ENCODE results near the gene CDKN2C. TPM values are rescaled to one million over a fixed set of nuclear protein-coding genes. Genes with fewer than 3 reads are reported as not detected.

The CDKN2C gene
- total RNA-seq, 1 donor from 2014 or later: 2.9 TPM

DNA sequence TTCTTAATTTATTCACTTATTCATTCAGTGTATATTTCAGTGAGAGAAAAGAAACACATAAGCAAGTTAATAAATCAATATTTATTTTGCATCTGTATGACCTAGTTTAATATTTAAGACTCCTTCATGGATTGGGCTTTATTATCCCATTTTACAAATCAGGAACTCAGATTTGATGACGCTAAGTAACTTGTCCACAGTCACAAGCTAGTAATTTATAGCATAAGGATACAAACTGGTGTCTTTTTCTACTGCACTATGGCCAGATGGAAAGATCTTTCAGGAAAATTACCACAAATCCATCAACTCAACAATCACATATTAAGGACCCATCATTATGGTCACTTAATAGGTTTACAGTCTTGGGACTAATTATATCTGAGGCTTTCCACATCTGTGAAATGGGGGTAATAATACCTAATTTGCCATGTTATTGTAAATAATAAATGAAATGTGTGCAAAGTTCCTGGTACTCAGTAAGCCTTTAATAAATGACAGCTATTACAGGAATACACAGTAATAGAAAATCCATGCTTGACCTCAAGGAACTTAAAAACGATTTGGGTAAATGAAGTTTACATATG is 13.3 kb downstream of the CDKN2C start:
- Mint-ChIP-seq H3K4me1 (peaks cover 5% of the 10 kb centered on the region), H3K4me3 (no peak overlapping the region), H3K36me3 (ENCODE audit: low read depth) (no peaks in the 10 kb centered on the region), H3K9me3 (no peaks in the 10 kb centered on the region), H3K27ac (ENCODE audit: unreplicated experiment) (no peak overlapping the region), H3K27me3 (ENCODE audit: low read depth) (peaks cover 92% of the 10 kb centered on the region)
- TF ChIP-seq, protein P1, sequence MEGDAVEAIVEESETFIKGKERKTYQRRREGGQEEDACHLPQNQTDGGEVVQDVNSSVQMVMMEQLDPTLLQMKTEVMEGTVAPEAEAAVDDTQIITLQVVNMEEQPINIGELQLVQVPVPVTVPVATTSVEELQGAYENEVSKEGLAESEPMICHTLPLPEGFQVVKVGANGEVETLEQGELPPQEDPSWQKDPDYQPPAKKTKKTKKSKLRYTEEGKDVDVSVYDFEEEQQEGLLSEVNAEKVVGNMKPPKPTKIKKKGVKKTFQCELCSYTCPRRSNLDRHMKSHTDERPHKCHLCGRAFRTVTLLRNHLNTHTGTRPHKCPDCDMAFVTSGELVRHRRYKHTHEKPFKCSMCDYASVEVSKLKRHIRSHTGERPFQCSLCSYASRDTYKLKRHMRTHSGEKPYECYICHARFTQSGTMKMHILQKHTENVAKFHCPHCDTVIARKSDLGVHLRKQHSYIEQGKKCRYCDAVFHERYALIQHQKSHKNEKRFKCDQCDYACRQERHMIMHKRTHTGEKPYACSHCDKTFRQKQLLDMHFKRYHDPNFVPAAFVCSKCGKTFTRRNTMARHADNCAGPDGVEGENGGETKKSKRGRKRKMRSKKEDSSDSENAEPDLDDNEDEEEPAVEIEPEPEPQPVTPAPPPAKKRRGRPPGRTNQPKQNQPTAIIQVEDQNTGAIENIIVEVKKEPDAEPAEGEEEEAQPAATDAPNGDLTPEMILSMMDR (conservative IDR thresholded peaks at IDR 0.05): no peak
- DNase-seq (ENCODE audit: low read depth, low spot score): no peak

DNA sequence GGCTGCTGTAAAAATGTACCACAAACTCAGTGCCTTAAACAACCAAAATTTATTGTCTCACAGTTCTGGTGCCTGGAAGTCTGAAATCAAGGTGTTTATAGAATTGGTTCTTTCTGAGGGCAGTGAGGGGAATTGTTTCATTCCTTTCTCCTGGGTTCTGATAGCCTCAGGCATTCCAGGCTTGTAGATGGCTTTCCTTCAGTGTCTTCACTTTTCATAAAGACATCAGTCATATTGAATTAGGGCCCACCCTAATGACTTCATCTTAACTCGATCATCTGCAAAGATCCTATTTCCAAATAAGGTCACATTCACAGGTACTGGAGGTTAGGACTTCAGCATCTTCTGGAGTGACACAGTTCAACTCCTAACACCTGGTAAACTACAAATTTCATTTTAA is 15.0 kb downstream of the CDKN2C start:
- Mint-ChIP-seq H3K9me3 (no peaks in the 10 kb centered on the region), H3K36me3 (ENCODE audit: low read depth) (no peaks in the 10 kb centered on the region), H3K27me3 (ENCODE audit: low read depth) (peaks cover 82% of the 10 kb centered on the region), H3K4me3 (no peak overlapping the region), H3K27ac (ENCODE audit: unreplicated experiment) (no peak overlapping the region), H3K4me1 (no peaks in the 10 kb centered on the region)
- DNase-seq (ENCODE audit: low read depth, low spot score): no peak
- TF ChIP-seq, protein P1 (conservative IDR thresholded peaks at IDR 0.05): no peak

DNA sequence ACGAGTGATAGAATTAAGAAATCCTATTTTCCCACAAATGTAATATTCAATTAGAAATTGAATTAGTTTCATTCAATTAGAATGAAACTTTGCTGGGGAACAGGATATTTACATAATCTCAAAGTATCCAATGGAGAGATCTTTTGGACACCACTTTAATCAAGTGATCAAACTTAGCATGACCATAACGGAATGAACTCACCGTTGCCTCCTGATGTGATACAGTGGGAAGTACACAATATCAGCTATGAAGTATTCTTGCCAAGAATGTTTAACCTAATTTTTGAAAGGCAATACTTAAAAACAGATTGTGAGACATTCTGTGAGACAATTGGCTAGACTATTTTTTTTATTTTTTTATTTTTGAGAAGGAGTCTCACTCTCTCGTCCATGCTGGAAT is 16.6 kb downstream of the CDKN2C start:
- no peak overlapping the region for H3K27ac Mint-ChIP-seq (ENCODE audit: unreplicated experiment)
- H3K27me3 Mint-ChIP-seq (ENCODE audit: low read depth): peaks cover 68% of the 10 kb centered on the region
- H3K4me1 Mint-ChIP-seq: no peaks in the 10 kb centered on the region
- TF ChIP-seq, protein P1 (conservative IDR thresholded peaks at IDR 0.05): no peak
- no peaks in the 10 kb centered on the region for H3K36me3 Mint-ChIP-seq (ENCODE audit: low read depth)
- no peaks in the 10 kb centered on the region for H3K9me3 Mint-ChIP-seq
- no peak for DNase-seq (ENCODE audit: low read depth, low spot score)
- H3K4me3 Mint-ChIP-seq: no peak overlapping the region

DNA sequence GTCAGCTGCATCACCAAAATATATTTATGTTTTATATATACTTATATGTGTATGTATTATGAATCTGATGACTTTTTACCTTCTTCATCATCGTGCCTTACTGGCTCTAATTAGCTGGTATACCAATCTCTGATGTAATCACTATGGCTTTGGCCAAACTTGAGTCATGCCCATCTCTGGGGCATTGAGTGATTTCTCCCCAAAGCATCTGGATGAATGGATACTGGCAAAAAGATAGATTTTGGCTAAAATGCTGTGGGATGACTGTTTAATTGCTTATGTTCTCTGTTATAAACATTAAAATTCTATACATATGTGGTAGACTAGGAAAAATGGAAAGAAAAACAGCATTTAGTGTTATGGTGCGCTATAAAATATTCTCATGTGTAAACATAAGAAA is 19.6 kb downstream of the CDKN2C start:
- H3K4me1 Mint-ChIP-seq: no peaks in the 10 kb centered on the region
- H3K36me3 Mint-ChIP-seq (ENCODE audit: low read depth): no peaks in the 10 kb centered on the region
- DNase-seq (ENCODE audit: low read depth, low spot score): no peak
- peaks cover 48% of the 10 kb centered on the region for H3K27me3 Mint-ChIP-seq (ENCODE audit: low read depth)
- H3K4me3 Mint-ChIP-seq: no peak overlapping the region
- TF ChIP-seq, protein P1 (conservative IDR thresholded peaks at IDR 0.05): no peak
- no peaks in the 10 kb centered on the region for H3K9me3 Mint-ChIP-seq
- no peak overlapping the region for H3K27ac Mint-ChIP-seq (ENCODE audit: unreplicated experiment)

DNA sequence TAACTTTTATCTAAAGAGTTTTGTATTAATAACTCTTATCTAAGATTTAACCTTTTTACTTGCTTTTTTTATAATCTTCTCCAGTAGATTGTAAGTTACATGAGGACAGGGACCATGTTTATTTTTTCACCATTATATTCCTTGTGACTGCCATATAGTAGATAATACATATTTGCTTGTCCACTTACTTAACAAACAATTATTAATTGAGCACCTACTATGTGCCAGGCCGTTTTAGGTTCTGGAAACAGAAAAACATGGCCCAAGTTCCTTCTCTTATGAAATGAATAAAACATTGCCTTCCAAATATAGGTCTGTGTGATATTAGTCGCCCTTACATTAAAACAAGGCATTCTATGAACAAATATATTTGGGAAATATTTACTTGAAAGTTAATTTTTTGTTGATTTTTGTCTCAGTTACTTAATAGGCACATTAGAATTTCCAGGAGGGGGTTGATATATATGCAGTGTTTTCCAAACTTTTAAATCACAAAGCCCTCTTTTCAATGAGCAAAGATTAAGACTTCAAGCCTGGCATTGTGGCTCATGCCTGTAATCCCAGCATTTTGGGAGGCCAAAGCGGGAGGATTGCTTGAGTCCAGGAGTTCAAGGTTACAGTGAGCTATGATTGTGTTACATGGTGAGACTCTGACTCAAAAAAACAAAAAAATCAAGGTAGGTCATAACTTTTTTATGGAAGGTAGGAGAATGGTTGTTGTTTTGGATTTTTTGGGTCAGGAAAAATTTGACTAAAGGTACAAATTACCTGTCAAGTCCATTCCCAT is 22.7 kb downstream of the CDKN2C start:
- no peak for DNase-seq (ENCODE audit: low read depth, low spot score)
- TF ChIP-seq, protein P1 (conservative IDR thresholded peaks at IDR 0.05): no peak
- Mint-ChIP-seq H3K36me3 (ENCODE audit: low read depth) (no peaks in the 10 kb centered on the region), H3K27me3 (ENCODE audit: low read depth) (peaks cover 44% of the 10 kb centered on the region), H3K4me3 (no peak overlapping the region), H3K27ac (ENCODE audit: unreplicated experiment) (no peak overlapping the region), H3K9me3 (no peaks in the 10 kb centered on the region), H3K4me1 (no peaks in the 10 kb centered on the region)

Measured in neural crest cell (in vitro differentiated cells).